OCI-LY3 (cell line): ENCODE measurements around the gene TPH2.

ENCODE experiments used
- H2AFZ ChIP-seq: fragments of 200-600, 300-600 bp; shearing (Covaris generic); 2 replicates; pipeline ENCODE4 v1.6.0; 2014; ENCODE audit warnings: antibody characterized with exemption, low read depth, low read length
- H3K27ac ChIP-seq: fragments of 200-600, 300-600 bp; sonication (generic); 2 replicates; pipeline ENCODE4 v1.5.1; 2014; ENCODE audit warnings: mild to moderate bottlenecking, low read length, moderate library complexity, mixed read lengths
- H3K27me3 ChIP-seq: fragments of 200-600, 300-600 bp; sonication (generic); 2 replicates; pipeline ENCODE4 v1.6.1; 2014; ENCODE audit warnings: low read depth, low read length, mixed read lengths
- H3K36me3 ChIP-seq: fragments of 200-600, 300-600 bp; sonication (generic); replicated peaks from 2 replicates; pipeline ENCODE3; 2014; ENCODE audit warnings: low read depth, low read length, mixed read lengths
- H3K4me1 ChIP-seq: fragments of 300-600, 200-600 bp; sonication (generic); 2 replicates; pipeline ENCODE4 v1.6.1; 2014; ENCODE audit warnings: low read length, mixed read lengths
- H3K4me2 ChIP-seq: fragments of 200-600, 300-600 bp; sonication (generic); 2 replicates; pipeline ENCODE4 v1.6.1; 2014; ENCODE audit warnings: low read length, mixed read lengths
- H3K4me3 ChIP-seq: fragments of 300-600, 200-600 bp; sonication (generic); 2 replicates; pipeline ENCODE4 v1.5.1; 2014; ENCODE audit warnings: antibody characterized with exemption, mild to moderate bottlenecking, low read length, moderate library complexity
- H3K79me2 ChIP-seq: fragments of 300-600, 200-600 bp; shearing (Covaris generic); 2 replicates; pipeline ENCODE4 v1.6.1; 2014; ENCODE audit warnings: mild to moderate bottlenecking, low read length, mixed read lengths
- H3K9ac ChIP-seq: fragments of 300-600, 200-600 bp; shearing (Covaris generic); 2 replicates; pipeline ENCODE4 v1.6.0; 2014; ENCODE audit warnings: mild to moderate bottlenecking, low read length, moderate library complexity
- H3K9me3 ChIP-seq: fragments of 200-600, 300-600 bp; shearing (Covaris generic); 2 replicates; pipeline ENCODE4 v1.6.1; 2014; ENCODE audit warnings: low read length, mixed read lengths; ENCODE audit not compliant: insufficient read depth
- H4K20me1 ChIP-seq: fragments of 200-600, 300-600 bp; sonication (generic); 2 replicates; pipeline ENCODE4 v1.6.1; 2016; ENCODE audit warnings: low read length, mixed read lengths; ENCODE audit not compliant: insufficient read depth
- CTCF ChIP-seq: fragments of 200-600, 300-600 bp; sonication (generic); IDR thresholded peaks from 2 replicates; pipeline ENCODE4 v1.5.1; 2014; ENCODE audit warnings: antibody characterized with exemption, low read length, low read depth
- EZH2phosphoT487 ChIP-seq: fragments of 200-600 bp; shearing (Covaris generic); IDR thresholded peaks from 2 replicates; pipeline ENCODE4 v1.6.1; 2018; ENCODE audit warnings: antibody characterized with exemption, mixed run types, low read depth

TPH2 gene

GRCh38 chr12:71945883-71946282 is 7.2 kb downstream of the TPH2 start:
- H3K9ac ChIP-seq = no peak overlapping the region
- no peak overlapping the region for H3K4me2 ChIP-seq
- no peak for TF ChIP-seq EZH2phosphoT487
- no peak for TF ChIP-seq CTCF

GRCh38 chr12:71947645-71948105 is 9.0 kb downstream of the TPH2 start:
- no peak for TF ChIP-seq CTCF
- TF ChIP-seq EZH2phosphoT487 = no peak
- no peak overlapping the region for H3K4me2 ChIP-seq
- no peaks in the 10 kb centered on the region for H3K4me1 ChIP-seq
- H3K79me2 ChIP-seq = no peaks in the 10 kb centered on the region
- H3K9ac ChIP-seq = no peak overlapping the region
- H3K36me3 ChIP-seq = no peaks in the 10 kb centered on the region
- H4K20me1 ChIP-seq = no peaks in the 10 kb centered on the region
- H2AFZ ChIP-seq = no peak overlapping the region
- H3K27ac ChIP-seq = no peak overlapping the region
- peaks cover 12% of the 10 kb centered on the region for H3K27me3 ChIP-seq
- H3K4me3 ChIP-seq = no peak overlapping the region
- no peaks in the 10 kb centered on the region for H3K9me3 ChIP-seq

More at GRCh38 chr12:71945883-71946282, 7.2 kb downstream of the TPH2 start:
- Histone ChIP-seq H3K4me1 (no peaks in the 10 kb centered on the region), H3K4me3 (no peak overlapping the region), H2AFZ (no peak overlapping the region), H3K27ac (no peak overlapping the region), H3K27me3 (peaks cover 24% of the 10 kb centered on the region), H3K36me3 (no peaks in the 10 kb centered on the region), H3K9me3 (no peaks in the 10 kb centered on the region), H4K20me1 (no peaks in the 10 kb centered on the region), H3K79me2 (no peaks in the 10 kb centered on the region)

GRCh38 chr12:71948390-71948789 is 9.7 kb downstream of the TPH2 start:
- no peaks in the 10 kb centered on the region for H3K36me3 ChIP-seq
- no peak overlapping the region for H3K27ac ChIP-seq
- H3K79me2 ChIP-seq = no peaks in the 10 kb centered on the region
- H3K4me3 ChIP-seq = no peak overlapping the region
- no peaks in the 10 kb centered on the region for H4K20me1 ChIP-seq
- no peaks in the 10 kb centered on the region for H3K9me3 ChIP-seq
- TF ChIP-seq EZH2phosphoT487 (no peak), CTCF (no peak)
- peaks cover 11% of the 10 kb centered on the region for H3K27me3 ChIP-seq
- H2AFZ ChIP-seq = no peak overlapping the region
- no peaks in the 10 kb centered on the region for H3K4me1 ChIP-seq
- no peak overlapping the region for H3K9ac ChIP-seq
- H3K4me2 ChIP-seq = no peak overlapping the region

- Histone ChIP-seq H3K4me1 (no peaks in the 10 kb centered on the region), H3K27ac (no peak overlapping the region), H3K36me3 (no peaks in the 10 kb centered on the region), H2AFZ (no peak overlapping the region), H3K9me3 (no peaks in the 10 kb centered on the region), H3K4me3 (no peak overlapping the region), H4K20me1 (no peaks in the 10 kb centered on the region), H3K27me3 (0 out of 2 replicates have a peak, but pooled peaks cover 5% of the 10 kb centered on the region), H3K4me2 (no peak overlapping the region), H3K9ac (no peak overlapping the region), H3K79me2 (no peaks in the 10 kb centered on the region)
- no peak for TF ChIP-seq CTCF
- TF ChIP-seq EZH2phosphoT487 = no peak
Observed at GRCh38 chr12:71949646-71950045, 11.0 kb downstream of the TPH2 start.
